CD14-positive monocyte (primary cell): ENCODE measurements around the gene NR2C2. TPM values are rescaled to one million over a fixed set of nuclear protein-coding genes. Genes with fewer than 3 reads are reported as not detected.

Experiments
- DNase-seq, 3 donors: peaks; one replicate each; pipeline ENCODE4 v3.0.0-alpha.2; 2011 to 2022
- H2AFZ ChIP-seq: 2 replicates; pipeline ENCODE4 v1.6.0; 2012; ENCODE audit warnings: mild to moderate bottlenecking, low read depth, low read length, inconsistent platforms; ENCODE audit not compliant: insufficient read depth, poor library complexity, severe bottlenecking
- H3K27ac ChIP-seq, 2 donors: 1 replicate in 1 of 2; 2 replicates in 1 of 2; pipeline ENCODE4 v1.5.1; 2012 to 2013; ENCODE audit warnings: low read length in 2 of 2, control low read depth in 1 of 2, inconsistent platforms in 1 of 2, low read depth in 1 of 2, mild to moderate bottlenecking in 1 of 2
- H3K27me3 ChIP-seq, 2 donors: one replicate each; pipeline versions ENCODE4 v1.6.0 to v1.6.1; 2011 to 2013; ENCODE audit warnings: low read length in 2 of 2; ENCODE audit not compliant: control insufficient read depth in 2 of 2, insufficient read depth in 2 of 2
- H3K36me3 ChIP-seq, 2 donors: replicated peaks in 1 of 2; 1 replicate in 1 of 2; 2 replicates in 1 of 2; pipeline versions ENCODE4 v1.5.1 to v1.6.1; 2012 to 2013; ENCODE audit warnings: low read length in 2 of 2, control low read depth in 1 of 2, inconsistent platforms in 1 of 2, mild to moderate bottlenecking in 1 of 2; ENCODE audit not compliant: insufficient read depth in 2 of 2, control insufficient read depth in 1 of 2
- H3K4me1 ChIP-seq, 2 donors: 1 replicate in 1 of 2; 2 replicates in 1 of 2; pipeline versions ENCODE4 v1.5.1 to v1.6.1; 2012 to 2013; ENCODE audit warnings: low read length in 2 of 2, control low read depth in 1 of 2, inconsistent platforms in 1 of 2, mild to moderate bottlenecking in 1 of 2, moderate library complexity in 1 of 2; ENCODE audit not compliant: insufficient read depth in 2 of 2, control insufficient read depth in 1 of 2
- H3K4me2 ChIP-seq: replicated peaks from 2 replicates; pipeline ENCODE3; 2012; ENCODE audit warnings: low read length, moderate library complexity, mild to moderate bottlenecking; ENCODE audit not compliant: poor library complexity, severe bottlenecking; ENCODE audit errors: extremely low read depth
- H3K4me3 ChIP-seq, 3 experiments: fragments of 200-600 bp in 1 of 3; sonication (generic) in 1 of 3; replicated peaks in 1 of 3; 1 replicate in 2 of 3; 2 replicates in 1 of 3; pipeline ENCODE4 v1.5.1; 2011 to 2013; ENCODE audit warnings: low read length in 3 of 3, mild to moderate bottlenecking in 3 of 3, control low read depth in 2 of 3, low read depth in 2 of 3, inconsistent platforms in 1 of 3, moderate library complexity in 1 of 3
- H3K79me2 ChIP-seq: 2 replicates; pipeline ENCODE4 v1.6.0; 2012; ENCODE audit warnings: mild to moderate bottlenecking, control low read depth, inconsistent platforms, low read length, moderate library complexity; ENCODE audit not compliant: insufficient read depth
- H3K9ac ChIP-seq: 2 replicates; pipeline ENCODE4 v1.6.0; 2017; ENCODE audit warnings: low read length, mild to moderate bottlenecking; ENCODE audit not compliant: insufficient read depth, poor library complexity, severe bottlenecking
- H3K9me3 ChIP-seq, 2 donors: replicated peaks in 1 of 2; 1 replicate in 1 of 2; 2 replicates in 1 of 2; pipeline versions ENCODE4 v1.5.1 to v1.6.1; 2012 to 2013; ENCODE audit warnings: low read length in 2 of 2, control low read depth in 1 of 2; ENCODE audit not compliant: control insufficient read depth in 1 of 2, insufficient read depth in 1 of 2
- H4K20me1 ChIP-seq: 2 replicates; pipeline ENCODE4 v1.6.0; 2012; ENCODE audit warnings: mild to moderate bottlenecking, low read length, control low read depth, moderate library complexity; ENCODE audit not compliant: insufficient read depth
- H3K27ac Mint-ChIP-seq, 7 donors: one replicate each; pipeline ENCODE4 v1.8.0; 2020; ENCODE audit warnings: mild to moderate bottlenecking in 7 of 7, mixed read lengths in 7 of 7, moderate library complexity in 6 of 7, inconsistent platforms in 2 of 7
- H3K27me3 Mint-ChIP-seq, 3 donors: one replicate each; pipeline ENCODE4 v1.8.0; 2021 to 2022; ENCODE audit warnings: low read depth in 3 of 3, mild to moderate bottlenecking in 3 of 3, mixed read lengths in 3 of 3, moderate library complexity in 3 of 3, inconsistent platforms in 1 of 3
- H3K36me3 Mint-ChIP-seq, 2 donors: one replicate each; pipeline ENCODE4 v1.8.0; 2020; ENCODE audit warnings: mixed read lengths in 2 of 2, inconsistent platforms in 1 of 2, mild to moderate bottlenecking in 1 of 2
- H3K4me1 Mint-ChIP-seq: one replicate; pipeline ENCODE4 v1.8.0; 2020; ENCODE audit warnings: mild to moderate bottlenecking, mixed read lengths
- H3K4me3 Mint-ChIP-seq, 2 donors: one replicate each; pipeline ENCODE4 v1.8.0; 2020; ENCODE audit warnings: mild to moderate bottlenecking in 2 of 2, mixed read lengths in 2 of 2, moderate library complexity in 1 of 2
- H3K9me3 Mint-ChIP-seq, 7 donors: one replicate each; pipeline ENCODE4 v1.8.0; 2020 to 2022; ENCODE audit warnings: mixed read lengths in 7 of 7, mild to moderate bottlenecking in 6 of 7, moderate library complexity in 6 of 7, inconsistent platforms in 2 of 7
- CTCF ChIP-seq: fragments of 200-600 bp; IDR thresholded peaks from one replicate; pipeline ENCODE4 v1.8.0; 2022; ENCODE audit warnings: antibody characterized with exemption, mild to moderate bottlenecking
- WGBS: methylation state at CpG from one replicate; pipeline ENCODE4 v1.1.5; 2013; ENCODE audit warnings: missing lambda C conversion rate; ENCODE audit not compliant: insufficient coverage; 5-methylcytosine and 5-hydroxymethylcytosine counted together
- intact Hi-C, 2 donors: fragments of 100-400 bp; cut with micrococcal nuclease; formaldehyde crosslinking; loops; one replicate each; pipeline versions ENCODE4 v1.15.0 to v1.15.1; 2023
- polyA plus RNA-seq, 3 donors: library from polyadenylated mRNA; depleted of rRNA in 1 of 3; unstranded in 2 of 3; stranded (reverse) in 1 of 3; fragments of 300-500 nt in 2 of 3; fragments of >200 nt in 1 of 3; fragmentation: Illumina TruSeq in 2 of 3; gene quantifications; 1 replicate in 2 of 3; 2 replicates in 1 of 3; pipeline ENCODE4 v1.2.3, GENCODE V29; 2012 to 2021

The NR2C2 gene
- polyA plus RNA-seq, 3 donors = 3.4 to 24.9 (median 3.8) TPM

- Mint-ChIP-seq H3K9me3 (no peaks in the 10 kb centered on the region), H3K4me1 (peaks cover 21% of the 10 kb centered on the region), H3K4me3 (no peak overlapping the region), H3K36me3 (peaks cover 28 to 35% of the 10 kb centered on the region in 2 donors), H3K27me3 (no peaks in the 10 kb centered on the region), H3K27ac (no peak overlapping the region)
- Histone ChIP-seq H3K4me2 (no peak overlapping the region), H3K9me3 (no peaks in the 10 kb centered on the region), H3K27ac (no peak overlapping the region), H3K36me3 (peaks cover 19 to 40% of the 10 kb centered on the region in 2 donors), H3K4me1 (peaks cover 14 to 21% of the 10 kb centered on the region in 2 donors), H4K20me1 (peaks cover 52% of the 10 kb centered on the region), H3K79me2 (peaks cover 41% of the 10 kb centered on the region), H2AFZ (no peak overlapping the region), H3K4me3 (no peak overlapping the region), H3K27me3 (no peaks in the 10 kb centered on the region), H3K9ac (no peak overlapping the region)
- intact Hi-C loops = loop anchor here (10.0 kb wide), 4 partner anchors 123 to 663 kb away; partner anchors contain the start of genes BTD (in 1 of the 2), CCDC174 (in 1 of the 2), HACL1 (in 1 of the 2) and MRPS25 (in 1 of the 2)
- no peak for TF ChIP-seq CTCF
- no peak for DNase-seq
- WGBS = 100% methylated on average over 1 of the region's 1 CpG
These were observed 5.5 kb upstream of the NR2C2 start for GRCh38 chr3:14941871-14942270.

- no peaks in the 10 kb centered on the region for H3K27me3 ChIP-seq
- H4K20me1 ChIP-seq = peaks cover 52% of the 10 kb centered on the region
- no peak overlapping the region for H3K4me3 ChIP-seq
- no peaks in the 10 kb centered on the region for H3K27me3 Mint-ChIP-seq
- H3K4me3 Mint-ChIP-seq = no peak overlapping the region
- peaks cover 22% of the 10 kb centered on the region for H3K4me1 Mint-ChIP-seq
- TF ChIP-seq CTCF = no peak
- no peak overlapping the region for H3K4me2 ChIP-seq
- H3K27ac Mint-ChIP-seq = no peak overlapping the region
- H3K9me3 ChIP-seq = no peaks in the 10 kb centered on the region
- intact Hi-C loops = loop anchor here (10.0 kb wide), 4 partner anchors 122 to 662 kb away; partner anchors contain the start of genes BTD (in 1 of the 2), CCDC174 (in 1 of the 2), HACL1 (in 1 of the 2) and MRPS25 (in 1 of the 2)
- H3K36me3 ChIP-seq = peaks cover 19 to 40% of the 10 kb centered on the region in 2 donors
- H3K27ac ChIP-seq = no peak overlapping the region
- peaks cover 43% of the 10 kb centered on the region for H3K79me2 ChIP-seq
- H3K36me3 Mint-ChIP-seq = peaks cover 28 to 35% of the 10 kb centered on the region in 2 donors
- H3K9ac ChIP-seq = no peak overlapping the region
- DNase-seq = no peak
- peaks cover 14 to 22% of the 10 kb centered on the region in 2 donors for H3K4me1 ChIP-seq
- no peaks in the 10 kb centered on the region for H3K9me3 Mint-ChIP-seq
- H2AFZ ChIP-seq = no peak overlapping the region
These were observed 4.3 kb upstream of the NR2C2 start for GRCh38 chr3:14943042-14943441.
